Measurements from ENCODE around the gene RNGTT.
"Not testable (repeated sequence)": the region's sequence is repeated elsewhere in the genome, so short reads cannot be mapped to it uniquely, and the experiment has no call there.

The RNGTT gene

DNA sequence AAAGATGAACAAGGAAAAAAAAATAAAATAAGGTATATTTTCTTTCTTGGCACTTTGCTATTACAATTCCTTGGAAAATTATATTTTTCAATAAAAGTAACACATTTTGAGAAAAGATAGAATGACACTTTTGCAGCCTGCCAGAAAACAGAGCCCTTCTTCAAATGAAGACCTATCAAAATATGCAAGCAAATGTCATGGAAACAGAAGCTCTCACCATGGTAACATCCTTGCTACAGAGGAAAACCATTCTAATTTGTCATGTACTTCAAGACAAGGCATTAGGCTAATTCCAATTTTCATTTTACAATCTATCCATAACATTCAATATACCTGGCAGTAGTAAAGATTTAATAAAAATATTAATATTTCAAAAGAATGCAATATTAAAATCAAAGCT, 177.9 kb downstream of the RNGTT start:
- peak; percentile 28 for DNase-seq (ENCODE audit: low read depth)
- no peak overlapping the region for H3K4me3 ChIP-seq (replicated peaks; ENCODE audit: low read depth, low read length)
- TF ChIP-seq, protein P1, sequence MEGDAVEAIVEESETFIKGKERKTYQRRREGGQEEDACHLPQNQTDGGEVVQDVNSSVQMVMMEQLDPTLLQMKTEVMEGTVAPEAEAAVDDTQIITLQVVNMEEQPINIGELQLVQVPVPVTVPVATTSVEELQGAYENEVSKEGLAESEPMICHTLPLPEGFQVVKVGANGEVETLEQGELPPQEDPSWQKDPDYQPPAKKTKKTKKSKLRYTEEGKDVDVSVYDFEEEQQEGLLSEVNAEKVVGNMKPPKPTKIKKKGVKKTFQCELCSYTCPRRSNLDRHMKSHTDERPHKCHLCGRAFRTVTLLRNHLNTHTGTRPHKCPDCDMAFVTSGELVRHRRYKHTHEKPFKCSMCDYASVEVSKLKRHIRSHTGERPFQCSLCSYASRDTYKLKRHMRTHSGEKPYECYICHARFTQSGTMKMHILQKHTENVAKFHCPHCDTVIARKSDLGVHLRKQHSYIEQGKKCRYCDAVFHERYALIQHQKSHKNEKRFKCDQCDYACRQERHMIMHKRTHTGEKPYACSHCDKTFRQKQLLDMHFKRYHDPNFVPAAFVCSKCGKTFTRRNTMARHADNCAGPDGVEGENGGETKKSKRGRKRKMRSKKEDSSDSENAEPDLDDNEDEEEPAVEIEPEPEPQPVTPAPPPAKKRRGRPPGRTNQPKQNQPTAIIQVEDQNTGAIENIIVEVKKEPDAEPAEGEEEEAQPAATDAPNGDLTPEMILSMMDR (IDR thresholded peaks at IDR 0.05; ENCODE audit: low read length, missing control alignments) = no peak

DNA sequence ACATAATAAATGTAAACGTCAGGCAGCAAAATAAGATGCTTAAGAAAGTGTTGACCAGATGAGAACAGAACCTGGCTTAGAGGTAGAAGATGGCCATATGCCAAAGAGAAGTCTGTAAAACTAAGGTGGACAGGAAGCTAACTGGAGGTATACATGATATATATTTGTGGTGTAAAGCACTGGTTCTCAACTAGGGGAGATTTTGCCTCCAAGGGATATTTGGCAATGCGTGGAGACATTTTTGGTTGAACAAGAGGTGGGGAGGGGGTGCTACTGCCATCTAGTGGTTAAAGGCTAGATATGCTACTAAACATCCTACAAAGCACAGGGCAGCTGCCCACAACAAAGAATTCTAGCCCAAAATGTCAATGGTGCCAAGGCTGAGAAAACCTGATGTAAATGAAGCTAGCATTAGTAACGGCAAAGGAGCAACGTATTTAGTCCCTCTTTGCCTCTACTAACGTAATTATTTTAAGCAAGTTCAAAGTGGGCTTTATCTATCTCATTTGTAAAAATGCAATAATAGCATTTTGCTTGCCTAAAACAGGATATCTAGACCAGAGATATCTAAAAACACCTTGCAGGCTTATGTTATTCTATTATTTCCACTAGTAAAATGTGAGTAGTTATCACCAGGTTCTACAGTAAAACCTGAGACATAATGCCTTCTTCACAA, 182.6 kb downstream of the RNGTT start:
- no peak overlapping the region for H3K4me3 ChIP-seq (replicated peaks; ENCODE audit: low read depth, low read length)
- peak; percentile 86 for DNase-seq (ENCODE audit: low read depth)
- TF ChIP-seq, protein P1 (IDR thresholded peaks at IDR 0.05; ENCODE audit: low read length, missing control alignments) = peak; percentile 88

DNA sequence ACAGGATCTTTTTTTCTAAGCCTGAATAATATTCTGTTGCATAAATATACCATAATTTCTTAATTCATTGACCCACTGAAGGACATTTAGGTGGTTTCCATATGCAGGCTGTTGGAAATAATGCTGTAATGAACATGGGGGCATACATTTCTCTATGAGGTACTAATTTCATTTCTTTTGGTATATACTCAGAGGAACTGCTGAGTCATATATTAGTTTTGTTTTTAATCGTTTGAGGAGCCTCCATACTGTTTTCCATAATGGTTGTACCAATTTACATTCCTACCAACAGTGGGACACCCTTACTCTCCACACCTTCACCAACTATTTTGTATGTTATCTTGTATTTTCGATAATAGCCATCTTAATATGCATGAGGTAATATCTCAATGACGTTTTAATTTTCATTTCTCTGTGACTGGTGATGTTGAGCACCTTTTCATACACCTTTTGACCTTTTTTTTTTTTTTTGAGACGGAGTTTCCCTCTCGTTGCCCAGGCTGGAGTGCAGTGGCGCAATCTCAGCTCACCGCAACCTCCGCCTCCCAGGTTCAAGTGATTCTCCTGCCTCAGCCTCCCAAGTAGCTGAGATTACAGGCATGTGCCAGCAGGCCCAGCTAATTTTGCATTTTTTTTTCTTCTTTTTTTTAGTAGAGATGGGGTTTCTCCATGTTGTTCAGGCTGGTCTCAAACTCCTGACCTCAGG, 187.4 kb downstream of the RNGTT start:
- DNase-seq (ENCODE audit: low read depth) = no peak
- H3K4me3 ChIP-seq (replicated peaks; ENCODE audit: low read depth, low read length) = no peak overlapping the region
- TF ChIP-seq, protein P1 (IDR thresholded peaks at IDR 0.05; ENCODE audit: low read length, missing control alignments) = no peak

DNA sequence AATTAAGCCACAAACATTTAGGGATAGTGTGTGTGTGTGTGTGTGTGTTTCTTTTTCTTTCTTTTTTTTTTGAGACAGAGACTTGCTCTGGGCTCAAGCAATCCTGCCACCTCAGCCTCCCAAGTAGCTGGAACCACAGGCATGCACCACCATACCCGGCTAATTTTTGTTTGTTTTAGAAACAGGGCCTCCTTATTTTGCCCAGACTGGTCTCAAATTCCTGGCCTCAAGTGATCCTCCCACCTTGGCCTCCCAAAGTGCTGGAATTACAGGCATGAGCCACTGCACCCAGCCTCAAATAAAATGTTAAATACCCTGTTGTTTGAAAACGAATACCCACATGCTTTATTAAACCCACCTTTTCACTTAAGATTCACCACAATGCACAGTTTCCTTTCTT, 195.3 kb downstream of the RNGTT start:
- H3K4me3 ChIP-seq (replicated peaks; ENCODE audit: low read depth, low read length); DNase-seq (ENCODE audit: low read depth): not testable (repeated sequence)

DNA sequence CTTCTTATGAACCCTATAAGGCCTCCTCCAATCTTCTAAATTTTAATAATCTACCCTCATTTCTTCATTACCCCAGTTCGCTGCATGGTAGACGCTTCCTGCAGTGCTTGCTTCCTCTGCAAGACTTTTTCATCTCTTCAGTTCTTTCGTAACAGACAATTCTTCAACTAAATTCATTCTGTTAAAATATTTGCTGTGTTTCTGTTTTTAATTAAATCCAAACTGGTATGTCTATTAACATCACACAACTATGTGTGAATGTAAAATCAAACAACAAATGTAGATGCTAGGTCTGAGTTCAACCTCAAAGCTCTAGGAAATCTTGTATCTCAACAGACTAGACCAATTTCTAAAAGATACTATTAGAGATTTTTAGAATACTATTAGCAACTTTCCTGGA, 199.3 kb downstream of the RNGTT start:
- DNase-seq (ENCODE audit: low read depth) = no peak
- TF ChIP-seq, protein P1 (IDR thresholded peaks at IDR 0.05; ENCODE audit: low read length, missing control alignments) = no peak
- no peak overlapping the region for H3K4me3 ChIP-seq (replicated peaks; ENCODE audit: low read depth, low read length)

DNA sequence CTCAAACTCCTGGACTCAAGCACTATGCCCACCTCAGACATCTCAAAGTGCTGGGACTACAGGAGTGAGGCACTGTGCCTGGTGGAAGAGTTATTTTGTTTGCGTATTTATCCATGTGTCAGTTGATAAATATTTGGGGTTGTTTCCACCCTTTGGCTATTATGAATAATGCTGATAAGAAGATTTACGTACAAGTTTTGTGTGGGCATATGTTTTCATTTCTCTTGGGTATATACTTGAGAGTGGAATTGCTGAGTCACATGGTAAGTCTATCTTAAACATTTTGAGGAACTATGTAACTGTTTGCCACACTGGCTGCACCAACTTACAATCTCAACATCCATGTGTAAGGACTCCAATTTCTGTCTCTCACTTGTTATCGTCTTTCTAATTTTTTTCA, 200.3 kb downstream of the RNGTT start:
- TF ChIP-seq, protein P1 (IDR thresholded peaks at IDR 0.05; ENCODE audit: low read length, missing control alignments) = no peak
- no peak overlapping the region for H3K4me3 ChIP-seq (replicated peaks; ENCODE audit: low read depth, low read length)
- peak; percentile 44 for DNase-seq (ENCODE audit: low read depth)

DNA sequence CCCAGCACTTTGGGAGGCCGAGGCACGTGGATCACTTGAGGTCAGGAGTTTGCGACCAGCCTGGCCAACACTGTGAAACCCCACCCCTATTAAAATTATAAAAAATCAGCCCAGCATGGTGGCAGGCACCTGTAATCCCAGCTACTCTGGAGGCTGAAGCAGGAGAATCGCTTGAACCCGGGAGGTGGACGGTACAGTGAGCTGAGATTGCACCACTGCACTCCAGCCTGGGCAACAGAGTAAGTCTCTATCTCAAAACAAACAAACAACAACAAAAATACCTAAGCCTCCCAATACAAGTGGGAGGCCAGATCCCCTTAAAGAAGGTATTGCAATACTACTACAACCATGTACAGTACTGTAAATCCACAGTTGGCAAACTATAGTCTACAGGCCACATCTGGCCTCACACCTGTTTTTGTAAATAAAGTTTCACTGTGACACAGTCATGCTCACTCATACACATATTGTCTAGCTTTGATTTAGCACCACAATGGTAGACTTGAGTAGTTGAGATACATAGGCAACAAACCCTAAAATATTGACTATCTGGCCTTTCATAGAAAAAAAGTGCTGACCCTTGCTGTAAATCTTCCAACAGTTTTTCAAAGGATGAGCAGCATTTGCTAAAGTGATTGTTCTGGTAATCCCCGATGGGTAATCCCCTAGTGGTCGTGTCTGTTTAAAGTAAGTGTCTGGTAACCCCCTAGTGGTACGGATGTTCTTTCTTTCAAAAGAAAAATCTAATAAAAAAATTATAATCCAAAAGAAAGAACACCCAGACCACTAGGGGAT, 202.0 kb downstream of the RNGTT start:
- no peak overlapping the region for H3K4me3 ChIP-seq (replicated peaks; ENCODE audit: low read depth, low read length)
- no peak for DNase-seq (ENCODE audit: low read depth)
- TF ChIP-seq, protein P1 (IDR thresholded peaks at IDR 0.05; ENCODE audit: low read length, missing control alignments) = no peak

Data from fibroblast of pulmonary artery (primary cell).